ENCODE results near the gene SLC16A10. TPM values are rescaled to one million over a fixed set of nuclear protein-coding genes. Genes with fewer than 3 reads are reported as not detected.

Gene SLC16A10
- total and polyA plus RNA-seq, 2 of the 4 experiments (the other 2 are of a cell fraction), result not detected

GRCh38 chr6:111254004-111254778 lies 166.9 kb downstream of the SLC16A10 start:
- dilution Hi-C loops (cut with HindIII; ENCODE audit: low sequenced_read_pairs, unreplicated experiment) (no loop called here), in situ Hi-C loops (cut with MboI; ENCODE audit: low sequenced_read_pairs) (no loop called here), intact Hi-C loops (cut with micrococcal nuclease) (no loop called here)
- no peak overlapping the region for H2BK15ac ChIP-seq (ENCODE audit: low read depth, low read length)
- DNase-seq (no peak), ATAC-seq (ENCODE audit: low read depth) (no peak)
- H3K23ac ChIP-seq (ENCODE audit: low read depth, low read length), result no peak overlapping the region
- no peak overlapping the region for H2AK9ac ChIP-seq (replicated peaks; ENCODE audit: low read depth, low read length, poor library complexity)
- no peaks in the 10 kb centered on the region for H4K20me1 ChIP-seq (ENCODE audit: insufficient read depth, low read length)
- H3K27me3 ChIP-seq (ENCODE audit: control insufficient read depth, insufficient read depth, low read length), result no peaks in the 10 kb centered on the region
- peaks cover 2% of the 10 kb centered on the region; the same call in 1 of the 2 replicates for H3K4me1 ChIP-seq (ENCODE audit: control insufficient read depth, insufficient read depth, low read length)
- WGBS, 2 experiments (ENCODE audit: extremely low coverage in 2 of 2, insufficient read length in 1 of 2), result 67% methylated on average over 6 of the region's 9 CpGs; no CpG with 5 or more reads in 1 of the 2 experiments
- no peak overlapping the region for H3K9ac ChIP-seq (ENCODE audit: low read depth, low read length)
- no peak overlapping the region for H2AK5ac ChIP-seq (ENCODE audit: low read depth, low read length)
- ChIA-PET POLR2A (ENCODE audit: unreplicated experiment) (no interaction called here), CTCF (interaction anchor here (0.6 kb wide), 1 partner anchor 1038 kb away, joined by 5 read pairs; no protein-coding TSS in a partner anchor)
- no TSS peak for BruUV-seq (replicated peaks)
- H3K36me3 ChIP-seq (ENCODE audit: control insufficient read depth, insufficient read depth, low read length), result no peaks in the 10 kb centered on the region
- H3K79me1 ChIP-seq (ENCODE audit: low read depth in 1 of 2, low read length in 2 of 2), result no peaks in the 10 kb centered on the region
- no peak overlapping the region for H2BK20ac ChIP-seq (ENCODE audit: low read depth, low read length)
- no peak overlapping the region for H4K5ac ChIP-seq (ENCODE audit: low read depth, low read length)
- H3K18ac ChIP-seq (ENCODE audit: low read depth, low read length), result no peak overlapping the region
- no peak overlapping the region for H3K4me3 ChIP-seq (ENCODE audit: insufficient read depth, low read depth, low read length)
- no peak overlapping the region for H3K4ac ChIP-seq (ENCODE audit: low read depth, low read length)
- no peak overlapping the region for H3K56ac ChIP-seq (ENCODE audit: extremely low read depth, insufficient read depth, low read length)
- no peak overlapping the region for H3K4me2 ChIP-seq (ENCODE audit: low read depth, low read length)
- no peaks in the 10 kb centered on the region for H3K9me3 ChIP-seq (ENCODE audit: control insufficient read depth, insufficient read depth, low read length)
- no peak overlapping the region for H3K14ac ChIP-seq (replicated peaks; ENCODE audit: low read depth, low read length)
- no peaks in the 10 kb centered on the region for H3K9me1 ChIP-seq (ENCODE audit: insufficient read depth, low read length)
- no peak overlapping the region for H2BK120ac ChIP-seq (ENCODE audit: low read depth, low read length)
- H4K91ac ChIP-seq (ENCODE audit: insufficient read depth, low read depth, low read length), result no peak overlapping the region
- no peak overlapping the region for H4K8ac ChIP-seq (ENCODE audit: low read depth in 2 of 2, low read length in 2 of 2)
- H2BK5ac ChIP-seq (ENCODE audit: low read depth, low read length, poor library complexity, severe bottlenecking), result no peak overlapping the region
- H3K27ac ChIP-seq (ENCODE audit: insufficient read depth, low read length), result no peak overlapping the region
- TF ChIP-seq MAFK (IDR thresholded peaks at IDR 0.05; ENCODE audit: low read depth, low read length), result peak; percentile 31; the same call in 1 of the 2 replicates
- TF ChIP-seq CEBPB (IDR thresholded peaks at IDR 0.05; ENCODE audit: low read depth, low read length), result no peak
- no peak overlapping the region for H2AFZ ChIP-seq (replicated peaks; ENCODE audit: low read length, poor library complexity)
